ENCODE results near the gene PRICKLE1.

The PRICKLE1 gene

DNA sequence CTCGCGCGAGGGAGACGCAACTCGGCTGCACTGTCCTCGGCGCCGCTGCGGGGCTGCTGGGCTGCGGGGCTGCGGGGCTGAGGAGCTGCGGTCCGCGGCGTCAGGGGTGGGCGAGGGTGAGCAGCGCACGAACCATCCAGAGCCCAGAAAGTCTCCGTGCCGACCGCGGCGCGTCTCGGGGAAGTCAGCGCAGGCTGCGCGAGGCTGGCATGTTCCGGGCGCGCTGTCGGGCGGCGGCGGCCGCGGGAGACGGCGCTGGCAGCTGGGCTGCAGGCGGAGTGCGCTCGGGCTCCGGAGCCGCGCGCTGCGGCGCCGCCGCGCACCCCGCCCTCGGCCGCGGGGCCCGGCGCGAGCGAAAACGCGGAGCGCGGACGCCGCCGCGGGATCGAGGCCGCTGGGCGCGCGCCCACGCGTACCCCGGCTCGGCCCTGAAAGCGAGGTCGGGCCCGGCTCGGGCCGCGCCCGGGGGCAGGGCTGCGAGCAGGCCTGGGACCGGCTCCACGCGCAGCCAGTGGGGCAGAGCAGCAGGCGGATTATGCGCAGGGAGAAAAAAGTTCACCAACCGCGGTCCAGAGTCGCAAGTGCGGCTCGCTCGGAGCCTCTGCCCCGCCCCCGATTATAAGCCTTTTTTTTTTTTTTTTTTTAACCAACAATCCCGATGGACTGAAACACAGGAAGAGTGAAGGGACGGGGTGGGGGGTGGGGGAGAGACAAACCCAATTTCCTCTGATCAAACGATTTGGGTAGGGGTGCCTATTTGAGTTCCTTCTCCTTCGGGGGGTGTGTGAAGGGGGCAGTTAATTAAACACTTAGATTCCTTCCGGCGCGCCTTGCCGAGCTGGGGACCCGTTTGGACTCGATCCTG, at the start of gene PRICKLE1:
Gene PRICKLE1 (minus strand): TSS at position 282 of the 865 bp plus-strand sequence. CDS start 117,230 bp downstream, outside the sequence.
- no peak within 1 kb of the TSS for H3K27ac Mint-ChIP-seq
- no peaks in the 10 kb centered on the region for H3K9me3 Mint-ChIP-seq
- H3K4me3 Mint-ChIP-seq = peak within 1 kb of the TSS; percentile 72
- H3K4me1 Mint-ChIP-seq (ENCODE audit: low read depth) = peaks cover 14% of the 10 kb centered on the region
- H3K36me3 Mint-ChIP-seq (ENCODE audit: low read depth) = no peaks in the 10 kb centered on the region
- peaks cover 65% of the 10 kb centered on the region for H3K27me3 Mint-ChIP-seq

GRCh38 chr12:42638697-42639096, 49.2 kb upstream of the PRICKLE1 start:
- no peak overlapping the region for H3K27ac Mint-ChIP-seq
- H3K9me3 Mint-ChIP-seq = peaks cover 10% of the 10 kb centered on the region
- H3K36me3 Mint-ChIP-seq (ENCODE audit: low read depth) = no peaks in the 10 kb centered on the region
- no peaks in the 10 kb centered on the region for H3K4me1 Mint-ChIP-seq (ENCODE audit: low read depth)
- no peak overlapping the region for H3K4me3 Mint-ChIP-seq
- peaks cover 4% of the 10 kb centered on the region for H3K27me3 Mint-ChIP-seq

- Mint-ChIP-seq H3K4me3 (no peak overlapping the region), H3K4me1 (ENCODE audit: low read depth) (no peaks in the 10 kb centered on the region), H3K36me3 (ENCODE audit: low read depth) (no peaks in the 10 kb centered on the region), H3K9me3 (peaks cover 10% of the 10 kb centered on the region), H3K27me3 (peaks cover 4% of the 10 kb centered on the region), H3K27ac (no peak overlapping the region)
Observed at GRCh38 chr12:42638011-42638410, 48.5 kb upstream of the PRICKLE1 start.

DNA sequence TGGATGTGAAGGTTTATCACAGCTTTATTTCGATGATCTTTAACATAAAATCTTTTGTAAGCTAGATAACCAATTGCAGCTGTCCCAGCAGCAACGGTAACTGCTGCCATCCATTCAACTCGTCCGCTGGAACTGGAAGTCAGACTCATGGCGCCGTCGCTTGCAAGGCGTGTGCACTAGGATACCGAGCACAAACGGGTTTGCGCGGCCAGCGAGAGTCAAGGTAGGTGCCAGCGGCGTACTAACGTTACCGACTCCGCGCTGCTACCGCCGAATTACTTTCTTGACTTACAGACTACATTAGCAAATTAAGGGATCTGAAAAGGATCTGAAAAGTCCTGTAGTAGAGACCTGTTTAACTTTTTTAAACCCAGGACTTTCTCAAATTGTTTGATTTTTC, 47.4 kb upstream of the PRICKLE1 start:
- H3K4me1 Mint-ChIP-seq (ENCODE audit: low read depth) = no peaks in the 10 kb centered on the region

DNA sequence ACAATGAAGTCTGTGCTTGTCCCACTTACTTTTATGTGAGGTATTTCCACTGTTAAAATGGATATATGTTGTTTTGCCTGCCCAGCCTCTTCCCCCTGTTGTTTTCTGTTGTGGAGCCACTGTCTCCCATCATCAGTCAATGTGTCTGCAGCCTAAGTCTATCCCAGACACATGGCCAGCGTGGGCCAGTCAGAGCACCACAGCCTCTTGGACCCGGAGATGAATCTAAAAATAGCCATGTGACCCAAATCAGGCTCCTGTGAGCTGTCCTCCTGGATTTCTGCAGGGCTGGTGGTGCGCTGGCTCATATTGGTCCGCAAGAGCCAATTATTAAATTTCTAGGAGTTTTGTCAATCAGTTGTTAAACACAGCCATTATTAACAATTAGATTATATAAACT, 44.0 kb upstream of the PRICKLE1 start:
- Mint-ChIP-seq H3K9me3 (peaks cover 5% of the 10 kb centered on the region), H3K27ac (no peak overlapping the region), H3K4me3 (no peak overlapping the region), H3K4me1 (ENCODE audit: low read depth) (no peaks in the 10 kb centered on the region), H3K36me3 (ENCODE audit: low read depth) (no peaks in the 10 kb centered on the region), H3K27me3 (no peaks in the 10 kb centered on the region)

More for the DNA sequence above, 47.4 kb upstream of the PRICKLE1 start:
- Mint-ChIP-seq H3K4me3 (no peak overlapping the region), H3K27ac (no peak overlapping the region), H3K9me3 (peaks cover 5% of the 10 kb centered on the region), H3K36me3 (ENCODE audit: low read depth) (no peaks in the 10 kb centered on the region), H3K27me3 (peaks cover 4% of the 10 kb centered on the region)

DNA sequence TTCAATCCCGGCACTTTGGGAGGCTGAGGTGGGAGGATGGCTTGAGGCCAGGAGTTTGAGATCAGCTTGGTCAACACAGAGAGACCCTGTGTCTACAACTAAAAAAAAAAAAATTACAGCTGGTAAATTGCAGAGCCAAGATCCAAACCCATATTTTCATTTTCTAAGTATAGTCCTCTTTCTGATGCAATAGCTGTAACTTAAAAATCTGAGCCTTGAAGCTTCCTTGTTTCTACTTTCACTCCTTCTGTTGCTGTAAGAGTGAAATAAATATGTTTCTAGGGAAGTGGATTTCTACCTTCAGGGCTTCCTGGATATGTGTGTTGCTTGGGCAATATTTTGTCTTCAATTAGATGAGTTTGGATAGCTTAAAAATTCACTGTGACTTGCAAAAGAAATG, 42.0 kb upstream of the PRICKLE1 start:
- H3K27me3 Mint-ChIP-seq = no peaks in the 10 kb centered on the region
- no peaks in the 10 kb centered on the region for H3K4me1 Mint-ChIP-seq (ENCODE audit: low read depth)
- H3K4me3 Mint-ChIP-seq = no peak overlapping the region
- no peaks in the 10 kb centered on the region for H3K9me3 Mint-ChIP-seq
- H3K27ac Mint-ChIP-seq = no peak overlapping the region
- H3K36me3 Mint-ChIP-seq (ENCODE audit: low read depth) = no peaks in the 10 kb centered on the region

DNA sequence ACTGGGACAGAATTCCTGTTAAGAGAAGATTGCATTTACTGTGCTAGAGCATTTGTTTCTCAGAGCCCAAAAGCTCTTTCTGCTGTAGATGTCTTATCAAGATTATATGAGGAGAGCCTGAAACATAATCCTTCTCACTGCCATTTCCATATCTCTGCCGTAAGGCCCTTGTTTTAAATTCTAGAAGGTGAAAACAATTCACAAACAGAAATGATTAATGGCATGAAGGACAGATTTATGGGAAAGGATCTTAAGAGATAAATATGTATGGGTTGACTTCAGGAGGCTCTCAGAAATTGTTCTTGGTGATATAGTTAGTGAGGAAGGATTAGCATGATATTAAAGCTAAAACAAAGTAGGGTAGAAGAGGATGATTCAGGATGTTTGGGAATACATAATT, 40.8 kb upstream of the PRICKLE1 start:
- Mint-ChIP-seq H3K4me1 (ENCODE audit: low read depth) (no peaks in the 10 kb centered on the region), H3K27ac (no peak overlapping the region), H3K4me3 (no peak overlapping the region), H3K27me3 (no peaks in the 10 kb centered on the region), H3K9me3 (no peaks in the 10 kb centered on the region), H3K36me3 (ENCODE audit: low read depth) (no peaks in the 10 kb centered on the region)

DNA sequence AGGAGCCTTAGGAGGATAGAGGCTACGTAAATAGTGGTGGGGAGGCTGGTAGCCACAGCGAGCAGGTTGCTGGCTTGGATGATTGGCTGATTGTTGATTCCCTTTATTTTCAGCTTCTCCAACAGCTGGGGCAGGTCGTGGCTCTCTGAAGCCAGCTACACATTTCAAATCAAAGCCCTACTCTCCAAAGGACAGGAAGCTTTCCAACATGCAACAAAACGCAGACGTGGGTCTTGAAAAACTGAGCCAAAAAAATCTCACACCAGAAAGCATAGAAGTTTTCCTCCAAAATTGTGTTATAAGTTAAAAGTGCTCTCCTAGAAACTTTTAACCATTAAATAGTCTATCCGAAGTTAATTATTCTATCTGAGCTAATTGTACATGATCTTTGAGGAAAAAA, 37.6 kb upstream of the PRICKLE1 start:
- Mint-ChIP-seq H3K36me3 (ENCODE audit: low read depth) (no peaks in the 10 kb centered on the region), H3K9me3 (no peaks in the 10 kb centered on the region), H3K4me3 (no peak overlapping the region), H3K4me1 (ENCODE audit: low read depth) (no peaks in the 10 kb centered on the region), H3K27ac (no peak overlapping the region), H3K27me3 (no peaks in the 10 kb centered on the region)

- H3K9me3 Mint-ChIP-seq = no peaks in the 10 kb centered on the region
- no peak overlapping the region for H3K4me3 Mint-ChIP-seq
- no peak overlapping the region for H3K27ac Mint-ChIP-seq
- no peaks in the 10 kb centered on the region for H3K4me1 Mint-ChIP-seq (ENCODE audit: low read depth)
- H3K27me3 Mint-ChIP-seq = no peaks in the 10 kb centered on the region
- H3K36me3 Mint-ChIP-seq (ENCODE audit: low read depth) = no peaks in the 10 kb centered on the region
Observed at GRCh38 chr12:42625611-42626010, 36.1 kb upstream of the PRICKLE1 start.

GRCh38 chr12:42617622-42618021, 28.1 kb upstream of the PRICKLE1 start:
- Mint-ChIP-seq H3K36me3 (ENCODE audit: low read depth) (no peaks in the 10 kb centered on the region), H3K4me3 (no peak overlapping the region), H3K27ac (no peak overlapping the region), H3K27me3 (peaks cover 7% of the 10 kb centered on the region), H3K9me3 (peaks cover 20% of the 10 kb centered on the region), H3K4me1 (ENCODE audit: low read depth) (no peaks in the 10 kb centered on the region)

DNA sequence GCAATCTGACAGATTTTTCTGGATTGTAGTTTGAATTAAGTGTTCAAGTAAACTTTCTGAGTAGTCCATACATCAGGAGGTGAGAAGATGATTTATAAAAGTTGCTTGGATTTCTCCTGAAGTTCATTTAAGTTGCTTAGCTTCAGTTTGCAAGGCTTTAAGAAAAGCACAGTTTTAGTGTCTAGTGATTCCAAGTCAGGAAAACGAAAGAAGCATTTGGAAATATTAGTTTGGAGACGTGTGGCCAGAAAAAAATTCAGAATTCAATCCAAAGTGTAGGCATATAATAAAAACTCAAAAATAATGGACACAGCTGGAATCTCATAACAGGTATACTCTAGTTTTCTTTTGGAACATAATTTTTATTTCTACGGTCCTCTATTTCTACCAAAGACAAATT, 25.5 kb upstream of the PRICKLE1 start:
- H3K27me3 Mint-ChIP-seq = peaks cover 7% of the 10 kb centered on the region
- no peaks in the 10 kb centered on the region for H3K36me3 Mint-ChIP-seq (ENCODE audit: low read depth)
- no peak overlapping the region for H3K27ac Mint-ChIP-seq
- H3K4me3 Mint-ChIP-seq = no peak overlapping the region
- no peaks in the 10 kb centered on the region for H3K4me1 Mint-ChIP-seq (ENCODE audit: low read depth)
- H3K9me3 Mint-ChIP-seq = peaks cover 20% of the 10 kb centered on the region

DNA sequence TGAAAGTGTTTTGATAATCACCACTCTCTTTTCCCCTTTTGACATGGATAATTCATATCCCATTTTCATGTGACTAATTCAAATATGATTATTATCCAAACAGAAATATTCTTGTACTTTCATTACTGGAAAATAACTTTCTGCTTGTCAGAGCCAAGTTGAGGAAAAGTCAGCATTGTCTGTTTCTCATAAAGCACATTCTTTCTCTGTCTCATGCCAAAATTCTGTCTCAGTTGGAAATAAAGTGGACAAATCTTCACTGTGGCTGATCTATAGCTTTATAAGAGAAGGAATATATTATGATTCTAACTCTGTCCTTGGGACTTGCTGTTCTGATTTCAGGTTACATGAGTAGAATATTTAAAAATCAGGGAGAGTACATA, 22.7 kb upstream of the PRICKLE1 start:
- Mint-ChIP-seq H3K9me3 (peaks cover 8% of the 10 kb centered on the region), H3K36me3 (ENCODE audit: low read depth) (no peaks in the 10 kb centered on the region), H3K27ac (no peak overlapping the region), H3K4me3 (no peak overlapping the region), H3K4me1 (ENCODE audit: low read depth) (no peaks in the 10 kb centered on the region), H3K27me3 (peaks cover 7% of the 10 kb centered on the region)

GRCh38 chr12:42611571-42612230, 22.2 kb upstream of the PRICKLE1 start:
- Mint-ChIP-seq H3K9me3 (peaks cover 8% of the 10 kb centered on the region), H3K4me1 (ENCODE audit: low read depth) (no peaks in the 10 kb centered on the region), H3K36me3 (ENCODE audit: low read depth) (no peaks in the 10 kb centered on the region), H3K27me3 (peaks cover 7% of the 10 kb centered on the region), H3K4me3 (no peak overlapping the region), H3K27ac (no peak overlapping the region)

- peaks cover 7% of the 10 kb centered on the region for H3K27me3 Mint-ChIP-seq
- H3K9me3 Mint-ChIP-seq = peaks cover 5% of the 10 kb centered on the region
- H3K36me3 Mint-ChIP-seq (ENCODE audit: low read depth) = no peaks in the 10 kb centered on the region
- H3K4me3 Mint-ChIP-seq = no peak overlapping the region
- H3K4me1 Mint-ChIP-seq (ENCODE audit: low read depth) = no peaks in the 10 kb centered on the region
- no peak overlapping the region for H3K27ac Mint-ChIP-seq
Observed at GRCh38 chr12:42609605-42610004, 20.1 kb upstream of the PRICKLE1 start.

- H3K27ac Mint-ChIP-seq = no peak overlapping the region
- H3K27me3 Mint-ChIP-seq = no peaks in the 10 kb centered on the region
- H3K4me1 Mint-ChIP-seq (ENCODE audit: low read depth) = no peaks in the 10 kb centered on the region
- H3K9me3 Mint-ChIP-seq = no peaks in the 10 kb centered on the region
- no peak overlapping the region for H3K4me3 Mint-ChIP-seq
- H3K36me3 Mint-ChIP-seq (ENCODE audit: low read depth) = no peaks in the 10 kb centered on the region
Observed at GRCh38 chr12:42608196-42608825, 18.8 kb upstream of the PRICKLE1 start.

Data from stimulated activated naive CD8-positive, alpha-beta T cell treated with anti-CD3 and anti-CD28 coated beads, Interleukin-15, Interleukin-2, amounts not matched to agents 100 ng/mL and 50 ng/mL, for 24 hours (primary cell).